ENCODE results near the gene CCDC57.

CCDC57 gene

GRCh38 chr17:82076785-82077591 lies 135.7 kb downstream of the CCDC57 start:
- DNase-seq = no peak

GRCh38 chr17:82076018-82076784 lies 136.4 kb downstream of the CCDC57 start:
- no peak for DNase-seq

GRCh38 chr17:82073446-82073845 lies 139.2 kb downstream of the CCDC57 start:
- DNase-seq = no peak

- DNase-seq = no peak
These were observed 139.8 kb downstream of the CCDC57 start for GRCh38 chr17:82072827-82073226.

- no peak for DNase-seq
These were observed 142.0 kb downstream of the CCDC57 start for GRCh38 chr17:82070611-82071010.

- DNase-seq = no peak
These were observed 146.9 kb downstream of the CCDC57 start, which contains the start of gene DUS1L for GRCh38 chr17:82065638-82066303. Gene DUS1L, minus strand, starts transcription at chr17:82065804. Its CDS starts 745 bp downstream, at chr17:82065059.

GRCh38 chr17:82065193-82065637 lies 147.4 kb downstream of the CCDC57 start:
- DNase-seq = no peak

- no peak for DNase-seq
These were observed 148.0 kb downstream of the CCDC57 start for GRCh38 chr17:82064433-82065192.

- no peak for DNase-seq
These were observed 148.9 kb downstream of the CCDC57 start for GRCh38 chr17:82063424-82064415.

- DNase-seq = no peak
These were observed 149.7 kb downstream of the CCDC57 start for GRCh38 chr17:82062984-82063368.

GRCh38 chr17:82062076-82062983 lies 150.3 kb downstream of the CCDC57 start:
- no peak for DNase-seq

- DNase-seq = no peak
These were observed 151.4 kb downstream of the CCDC57 start for GRCh38 chr17:82061047-82061925.

- no peak for DNase-seq
These were observed 152.0 kb downstream of the CCDC57 start for GRCh38 chr17:82060614-82061013.

- DNase-seq = no peak
These were observed 152.7 kb downstream of the CCDC57 start for GRCh38 chr17:82060001-82060380.

- no peak for DNase-seq
These were observed 153.2 kb downstream of the CCDC57 start for GRCh38 chr17:82059272-82060000.

- DNase-seq = no peak
These were observed 153.8 kb downstream of the CCDC57 start for GRCh38 chr17:82058855-82059249.

GRCh38 chr17:82058230-82058854 lies 154.3 kb downstream of the CCDC57 start:
- DNase-seq = no peak
